GM23338 (cell line): ENCODE measurements around the gene IGSF21. TPM values are rescaled to one million over a fixed set of nuclear protein-coding genes. Genes with fewer than 3 reads are reported as not detected.

ENCODE experiments used
- ATAC-seq: fragments of 200-7000 bp; cut with Tn5 transposase; 3 replicates; pipeline ENCODE4 v1.9.1; 2020
- DNase-seq: peaks from one replicate; pipeline ENCODE4 v3.0.0-alpha.2; 2015; ENCODE audit warnings: low spot score
- H2AFZ ChIP-seq: fragments of 200-600 bp; sonication (generic); 2 replicates; pipeline ENCODE4 v1.8.0; 2016; ENCODE audit warnings: antibody characterized with exemption, mild to moderate bottlenecking, moderate library complexity
- H3F3A ChIP-seq: fragments of 200-600 bp; sonication (generic); replicated peaks from 2 replicates; pipeline ENCODE4 v1.8.0; 2017; ENCODE audit warnings: antibody characterized with exemption, mixed run types, low read depth
- H3K27ac ChIP-seq: fragments of 200-600 bp; sonication (generic); 2 replicates; pipeline ENCODE4 v1.6.1; 2016; ENCODE audit warnings: low read depth
- H3K27me3 ChIP-seq: fragments of 200-600 bp; sonication (generic); 2 replicates; pipeline ENCODE4 v1.8.0; 2016; ENCODE audit warnings: mild to moderate bottlenecking, mixed run types, moderate library complexity; ENCODE audit not compliant: insufficient read depth
- H3K36me3 ChIP-seq: fragments of 200-600 bp; sonication (generic); 2 replicates; pipeline ENCODE4 v1.8.0; 2016; ENCODE audit warnings: mild to moderate bottlenecking; ENCODE audit not compliant: insufficient read depth
- H3K4me1 ChIP-seq: fragments of 200-600 bp; sonication (generic); 2 replicates; pipeline ENCODE4 v1.8.0; 2016; ENCODE audit warnings: mild to moderate bottlenecking, moderate library complexity; ENCODE audit not compliant: insufficient read depth
- H3K4me2 ChIP-seq: fragments of 200-600 bp; sonication (generic); 2 replicates; pipeline ENCODE4 v1.7.1; 2017; ENCODE audit warnings: mixed run types
- H3K4me3 ChIP-seq: fragments of 200-600 bp; sonication (generic); 2 replicates; pipeline ENCODE4 v1.6.1; 2016; ENCODE audit warnings: mixed run types
- H3K79me2 ChIP-seq: fragments of 200-600 bp; sonication (generic); replicated peaks from 2 replicates; pipeline ENCODE4 v1.8.0; 2017; ENCODE audit warnings: mild to moderate bottlenecking; ENCODE audit not compliant: insufficient read depth
- H3K9me2 ChIP-seq: fragments of 200-600 bp; sonication (generic); 2 replicates; pipeline ENCODE4 v1.8.0; 2017; ENCODE audit not compliant: insufficient read depth
- H4K20me1 ChIP-seq: fragments of 200-600 bp; sonication (generic); replicated peaks from 2 replicates; pipeline ENCODE4 v1.8.0; 2017; ENCODE audit warnings: mild to moderate bottlenecking; ENCODE audit not compliant: insufficient read depth
- H3K27ac Mint-ChIP-seq: 2 replicates; pipeline ENCODE4 v1.8.0; 2020; ENCODE audit warnings: inconsistent platforms, mild to moderate bottlenecking, moderate library complexity, mixed read lengths
- H3K27me3 Mint-ChIP-seq: 3 replicates; pipeline ENCODE4 v1.8.0; 2022; ENCODE audit warnings: low read depth, mild to moderate bottlenecking, moderate library complexity, mixed read lengths, inconsistent platforms; ENCODE audit not compliant: insufficient read depth, poor library complexity
- H3K36me3 Mint-ChIP-seq: 3 replicates; pipeline ENCODE4 v1.8.0; 2021; ENCODE audit warnings: low read depth, mild to moderate bottlenecking, inconsistent platforms, moderate library complexity, mixed read lengths
- H3K4me1 Mint-ChIP-seq: 3 replicates; pipeline ENCODE4 v1.8.0; 2020; ENCODE audit warnings: mild to moderate bottlenecking, inconsistent platforms, mixed read lengths
- H3K4me3 Mint-ChIP-seq: 3 replicates; pipeline ENCODE4 v1.8.0; 2021; ENCODE audit warnings: moderate library complexity, mild to moderate bottlenecking, inconsistent platforms, mixed read lengths
- H3K9me3 Mint-ChIP-seq: 3 replicates; pipeline ENCODE4 v1.8.0; 2020; ENCODE audit warnings: moderate library complexity, mild to moderate bottlenecking, inconsistent platforms, mixed read lengths
- CREB1 ChIP-seq: fragments of 250-450 bp; sonication (Bioruptor Pico); IDR thresholded peaks from 2 replicates; pipeline ENCODE4 v1.5.0; 2020; ENCODE audit warnings: low read depth, mild to moderate bottlenecking, moderate library complexity
- EZH2 ChIP-seq: fragments of 200-600 bp; sonication (generic); IDR thresholded peaks from one replicate; pipeline ENCODE4 v1.8.0; 2017; ENCODE audit warnings: antibody characterized with exemption, mild to moderate bottlenecking, low read depth; ENCODE audit not compliant: unreplicated experiment
- EZH2phosphoT487 ChIP-seq: fragments of 200-600 bp; sonication (generic); IDR thresholded peaks from one replicate; pipeline ENCODE4 v1.8.1; 2018; ENCODE audit warnings: antibody characterized with exemption; ENCODE audit not compliant: unreplicated experiment
- JUNB ChIP-seq: IDR thresholded peaks from one replicate; pipeline ENCODE4 v1.6.1; 2016; ENCODE audit warnings: antibody characterized with exemption; ENCODE audit not compliant: unreplicated experiment
- NANOG ChIP-seq: IDR thresholded peaks from 2 replicates; pipeline ENCODE4 v1.6.1; 2016; ENCODE audit warnings: antibody characterized with exemption, borderline replicate concordance
- POLR2AphosphoS5 ChIP-seq: IDR thresholded peaks from 2 replicates; pipeline ENCODE4 v1.6.1; 2016; ENCODE audit warnings: antibody characterized with exemption, low read depth
- STAT1 ChIP-seq: IDR thresholded peaks from one replicate; pipeline ENCODE4 v1.6.1; 2016; ENCODE audit warnings: antibody characterized with exemption; ENCODE audit not compliant: unreplicated experiment
- ZNF114 ChIP-seq: fragments of 250-450 bp; sonication (Bioruptor Pico); IDR thresholded peaks from 2 replicates; pipeline ENCODE4 v1.5.0; 2020; ENCODE audit warnings: mild to moderate bottlenecking, moderate library complexity
- ZNF331 ChIP-seq: fragments of 250-450 bp; sonication (Bioruptor Pico); IDR thresholded peaks from 2 replicates; pipeline ENCODE4 v1.5.0; 2020; ENCODE audit warnings: low read depth, mild to moderate bottlenecking, moderate library complexity
- polyA plus RNA-seq: library from polyadenylated mRNA; unstranded; fragments of >200 nt; fragmentation: Nextera tagmentation; extraction: Ambion mirVana; gene quantifications from 2 replicates; pipeline ENCODE4 v1.2.1, GENCODE V29; 2016
- total RNA-seq: library from RNA; depleted of rRNA; stranded (reverse); fragments of >200 nt; shearing (Covaris generic); gene quantifications from 2 replicates; pipeline ENCODE4 v1.2.3, GENCODE V29; 2014
- TF ChIP-seq, protein P1 (sequence below): IDR thresholded peaks from 2 replicates; pipeline ENCODE4 v1.6.1; 2016; ENCODE audit warnings: antibody characterized with exemption
- TF ChIP-seq, protein P2 (sequence below): IDR thresholded peaks from one replicate; pipeline ENCODE4 v1.6.1; 2018; ENCODE audit warnings: antibody characterized with exemption; ENCODE audit not compliant: unreplicated experiment
- TF ChIP-seq, protein P3 (sequence below), 2 experiments: fragments of 200-600 bp in 1 of 2; sonication (generic) in 1 of 2; conservative IDR thresholded peaks; 2 replicates each; pipeline versions ENCODE4 v1.5.1 to v1.6.1; 2016 to 2017; ENCODE audit warnings: antibody characterized with exemption in 2 of 2, low read depth in 2 of 2, mild to moderate bottlenecking in 2 of 2, moderate library complexity in 1 of 2
- TF ChIP-seq, protein P4 (sequence below): fragments of 250-450 bp; sonication (Bioruptor Pico); IDR thresholded peaks from 2 replicates; pipeline ENCODE4 v1.5.0; 2020; ENCODE audit warnings: mild to moderate bottlenecking, moderate library complexity

The IGSF21 gene
- total and polyA plus RNA-seq, 2 experiments from 2014 or later = 15.6 to 15.7 TPM

DNA sequence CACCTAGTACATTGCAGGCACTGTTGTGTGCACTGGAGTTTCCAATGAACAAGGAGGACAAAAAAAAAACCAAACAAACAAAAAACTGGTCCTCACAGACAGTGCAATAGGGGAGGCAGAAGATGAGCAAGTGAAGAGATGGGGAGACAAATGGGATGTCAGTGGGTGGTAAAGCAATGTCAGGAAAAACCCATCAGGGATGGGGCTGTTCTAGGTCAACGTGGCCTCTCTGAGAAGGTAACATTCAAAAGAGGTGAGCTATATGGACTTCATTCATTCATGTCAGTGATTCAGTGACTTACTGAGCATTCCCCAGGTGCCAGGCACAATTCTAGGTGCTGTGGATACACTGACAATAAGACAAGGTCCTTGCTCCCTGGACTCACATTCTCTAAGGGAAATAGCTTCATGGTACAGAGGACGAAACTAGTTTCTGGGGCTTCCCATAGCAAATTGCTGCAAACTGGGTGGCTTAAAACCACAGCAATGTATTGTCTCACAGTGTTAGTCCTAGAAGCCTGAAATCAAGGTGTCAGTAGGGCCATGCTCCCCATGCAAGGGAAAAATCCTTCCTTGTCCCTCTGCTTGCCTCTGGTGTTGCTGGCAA lies 232.7 kb downstream of the IGSF21 start:
- Mint-ChIP-seq H3K9me3 (no peaks in the 10 kb centered on the region), H3K4me3 (no peak overlapping the region), H3K27me3 (peaks cover 6% of the 10 kb centered on the region), H3K27ac (no peak overlapping the region), H3K36me3 (no peaks in the 10 kb centered on the region), H3K4me1 (no peaks in the 10 kb centered on the region; the same call in 2 of the 3 replicates)
- Histone ChIP-seq H3K36me3 (no peaks in the 10 kb centered on the region; the same call in 1 of the 2 replicates), H3K27me3 (no peaks in the 10 kb centered on the region), H3K79me2 (no peaks in the 10 kb centered on the region), H3K4me2 (no peak overlapping the region), H2AFZ (no peak overlapping the region), H3K4me1 (no peaks in the 10 kb centered on the region), H3K9me2 (peaks cover 6% of the 10 kb centered on the region; the same call in 1 of the 2 replicates), H3F3A (no peaks in the 10 kb centered on the region), H3K4me3 (no peak overlapping the region), H4K20me1 (no peaks in the 10 kb centered on the region), H3K27ac (no peak overlapping the region)
- ATAC-seq (no peak), DNase-seq (no peak)
- no peak for TF ChIP-seq NANOG
- TF ChIP-seq ZNF114 (CRISPR knock-in tag) = no peak
- no peak for TF ChIP-seq CREB1 (CRISPR knock-in tag)
- no peak for TF ChIP-seq ZNF331 (CRISPR knock-in tag)
- TF ChIP-seq, protein P1, sequence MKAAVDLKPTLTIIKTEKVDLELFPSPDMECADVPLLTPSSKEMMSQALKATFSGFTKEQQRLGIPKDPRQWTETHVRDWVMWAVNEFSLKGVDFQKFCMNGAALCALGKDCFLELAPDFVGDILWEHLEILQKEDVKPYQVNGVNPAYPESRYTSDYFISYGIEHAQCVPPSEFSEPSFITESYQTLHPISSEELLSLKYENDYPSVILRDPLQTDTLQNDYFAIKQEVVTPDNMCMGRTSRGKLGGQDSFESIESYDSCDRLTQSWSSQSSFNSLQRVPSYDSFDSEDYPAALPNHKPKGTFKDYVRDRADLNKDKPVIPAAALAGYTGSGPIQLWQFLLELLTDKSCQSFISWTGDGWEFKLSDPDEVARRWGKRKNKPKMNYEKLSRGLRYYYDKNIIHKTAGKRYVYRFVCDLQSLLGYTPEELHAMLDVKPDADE = no peak
- TF ChIP-seq POLR2AphosphoS5 = no peak
- TF ChIP-seq, protein P2, sequence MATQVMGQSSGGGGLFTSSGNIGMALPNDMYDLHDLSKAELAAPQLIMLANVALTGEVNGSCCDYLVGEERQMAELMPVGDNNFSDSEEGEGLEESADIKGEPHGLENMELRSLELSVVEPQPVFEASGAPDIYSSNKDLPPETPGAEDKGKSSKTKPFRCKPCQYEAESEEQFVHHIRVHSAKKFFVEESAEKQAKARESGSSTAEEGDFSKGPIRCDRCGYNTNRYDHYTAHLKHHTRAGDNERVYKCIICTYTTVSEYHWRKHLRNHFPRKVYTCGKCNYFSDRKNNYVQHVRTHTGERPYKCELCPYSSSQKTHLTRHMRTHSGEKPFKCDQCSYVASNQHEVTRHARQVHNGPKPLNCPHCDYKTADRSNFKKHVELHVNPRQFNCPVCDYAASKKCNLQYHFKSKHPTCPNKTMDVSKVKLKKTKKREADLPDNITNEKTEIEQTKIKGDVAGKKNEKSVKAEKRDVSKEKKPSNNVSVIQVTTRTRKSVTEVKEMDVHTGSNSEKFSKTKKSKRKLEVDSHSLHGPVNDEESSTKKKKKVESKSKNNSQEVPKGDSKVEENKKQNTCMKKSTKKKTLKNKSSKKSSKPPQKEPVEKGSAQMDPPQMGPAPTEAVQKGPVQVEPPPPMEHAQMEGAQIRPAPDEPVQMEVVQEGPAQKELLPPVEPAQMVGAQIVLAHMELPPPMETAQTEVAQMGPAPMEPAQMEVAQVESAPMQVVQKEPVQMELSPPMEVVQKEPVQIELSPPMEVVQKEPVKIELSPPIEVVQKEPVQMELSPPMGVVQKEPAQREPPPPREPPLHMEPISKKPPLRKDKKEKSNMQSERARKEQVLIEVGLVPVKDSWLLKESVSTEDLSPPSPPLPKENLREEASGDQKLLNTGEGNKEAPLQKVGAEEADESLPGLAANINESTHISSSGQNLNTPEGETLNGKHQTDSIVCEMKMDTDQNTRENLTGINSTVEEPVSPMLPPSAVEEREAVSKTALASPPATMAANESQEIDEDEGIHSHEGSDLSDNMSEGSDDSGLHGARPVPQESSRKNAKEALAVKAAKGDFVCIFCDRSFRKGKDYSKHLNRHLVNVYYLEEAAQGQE = no peak
- TF ChIP-seq JUNB = no peak
- TF ChIP-seq, protein P3, sequence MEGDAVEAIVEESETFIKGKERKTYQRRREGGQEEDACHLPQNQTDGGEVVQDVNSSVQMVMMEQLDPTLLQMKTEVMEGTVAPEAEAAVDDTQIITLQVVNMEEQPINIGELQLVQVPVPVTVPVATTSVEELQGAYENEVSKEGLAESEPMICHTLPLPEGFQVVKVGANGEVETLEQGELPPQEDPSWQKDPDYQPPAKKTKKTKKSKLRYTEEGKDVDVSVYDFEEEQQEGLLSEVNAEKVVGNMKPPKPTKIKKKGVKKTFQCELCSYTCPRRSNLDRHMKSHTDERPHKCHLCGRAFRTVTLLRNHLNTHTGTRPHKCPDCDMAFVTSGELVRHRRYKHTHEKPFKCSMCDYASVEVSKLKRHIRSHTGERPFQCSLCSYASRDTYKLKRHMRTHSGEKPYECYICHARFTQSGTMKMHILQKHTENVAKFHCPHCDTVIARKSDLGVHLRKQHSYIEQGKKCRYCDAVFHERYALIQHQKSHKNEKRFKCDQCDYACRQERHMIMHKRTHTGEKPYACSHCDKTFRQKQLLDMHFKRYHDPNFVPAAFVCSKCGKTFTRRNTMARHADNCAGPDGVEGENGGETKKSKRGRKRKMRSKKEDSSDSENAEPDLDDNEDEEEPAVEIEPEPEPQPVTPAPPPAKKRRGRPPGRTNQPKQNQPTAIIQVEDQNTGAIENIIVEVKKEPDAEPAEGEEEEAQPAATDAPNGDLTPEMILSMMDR (conservative IDR thresholded peaks at IDR 0.05; ENCODE audit: low read depth in 2 of 2) = no peak
- no peak for TF ChIP-seq STAT1
- TF ChIP-seq EZH2 = no peak
- no peak for TF ChIP-seq EZH2phosphoT487
- TF ChIP-seq, protein P4, sequence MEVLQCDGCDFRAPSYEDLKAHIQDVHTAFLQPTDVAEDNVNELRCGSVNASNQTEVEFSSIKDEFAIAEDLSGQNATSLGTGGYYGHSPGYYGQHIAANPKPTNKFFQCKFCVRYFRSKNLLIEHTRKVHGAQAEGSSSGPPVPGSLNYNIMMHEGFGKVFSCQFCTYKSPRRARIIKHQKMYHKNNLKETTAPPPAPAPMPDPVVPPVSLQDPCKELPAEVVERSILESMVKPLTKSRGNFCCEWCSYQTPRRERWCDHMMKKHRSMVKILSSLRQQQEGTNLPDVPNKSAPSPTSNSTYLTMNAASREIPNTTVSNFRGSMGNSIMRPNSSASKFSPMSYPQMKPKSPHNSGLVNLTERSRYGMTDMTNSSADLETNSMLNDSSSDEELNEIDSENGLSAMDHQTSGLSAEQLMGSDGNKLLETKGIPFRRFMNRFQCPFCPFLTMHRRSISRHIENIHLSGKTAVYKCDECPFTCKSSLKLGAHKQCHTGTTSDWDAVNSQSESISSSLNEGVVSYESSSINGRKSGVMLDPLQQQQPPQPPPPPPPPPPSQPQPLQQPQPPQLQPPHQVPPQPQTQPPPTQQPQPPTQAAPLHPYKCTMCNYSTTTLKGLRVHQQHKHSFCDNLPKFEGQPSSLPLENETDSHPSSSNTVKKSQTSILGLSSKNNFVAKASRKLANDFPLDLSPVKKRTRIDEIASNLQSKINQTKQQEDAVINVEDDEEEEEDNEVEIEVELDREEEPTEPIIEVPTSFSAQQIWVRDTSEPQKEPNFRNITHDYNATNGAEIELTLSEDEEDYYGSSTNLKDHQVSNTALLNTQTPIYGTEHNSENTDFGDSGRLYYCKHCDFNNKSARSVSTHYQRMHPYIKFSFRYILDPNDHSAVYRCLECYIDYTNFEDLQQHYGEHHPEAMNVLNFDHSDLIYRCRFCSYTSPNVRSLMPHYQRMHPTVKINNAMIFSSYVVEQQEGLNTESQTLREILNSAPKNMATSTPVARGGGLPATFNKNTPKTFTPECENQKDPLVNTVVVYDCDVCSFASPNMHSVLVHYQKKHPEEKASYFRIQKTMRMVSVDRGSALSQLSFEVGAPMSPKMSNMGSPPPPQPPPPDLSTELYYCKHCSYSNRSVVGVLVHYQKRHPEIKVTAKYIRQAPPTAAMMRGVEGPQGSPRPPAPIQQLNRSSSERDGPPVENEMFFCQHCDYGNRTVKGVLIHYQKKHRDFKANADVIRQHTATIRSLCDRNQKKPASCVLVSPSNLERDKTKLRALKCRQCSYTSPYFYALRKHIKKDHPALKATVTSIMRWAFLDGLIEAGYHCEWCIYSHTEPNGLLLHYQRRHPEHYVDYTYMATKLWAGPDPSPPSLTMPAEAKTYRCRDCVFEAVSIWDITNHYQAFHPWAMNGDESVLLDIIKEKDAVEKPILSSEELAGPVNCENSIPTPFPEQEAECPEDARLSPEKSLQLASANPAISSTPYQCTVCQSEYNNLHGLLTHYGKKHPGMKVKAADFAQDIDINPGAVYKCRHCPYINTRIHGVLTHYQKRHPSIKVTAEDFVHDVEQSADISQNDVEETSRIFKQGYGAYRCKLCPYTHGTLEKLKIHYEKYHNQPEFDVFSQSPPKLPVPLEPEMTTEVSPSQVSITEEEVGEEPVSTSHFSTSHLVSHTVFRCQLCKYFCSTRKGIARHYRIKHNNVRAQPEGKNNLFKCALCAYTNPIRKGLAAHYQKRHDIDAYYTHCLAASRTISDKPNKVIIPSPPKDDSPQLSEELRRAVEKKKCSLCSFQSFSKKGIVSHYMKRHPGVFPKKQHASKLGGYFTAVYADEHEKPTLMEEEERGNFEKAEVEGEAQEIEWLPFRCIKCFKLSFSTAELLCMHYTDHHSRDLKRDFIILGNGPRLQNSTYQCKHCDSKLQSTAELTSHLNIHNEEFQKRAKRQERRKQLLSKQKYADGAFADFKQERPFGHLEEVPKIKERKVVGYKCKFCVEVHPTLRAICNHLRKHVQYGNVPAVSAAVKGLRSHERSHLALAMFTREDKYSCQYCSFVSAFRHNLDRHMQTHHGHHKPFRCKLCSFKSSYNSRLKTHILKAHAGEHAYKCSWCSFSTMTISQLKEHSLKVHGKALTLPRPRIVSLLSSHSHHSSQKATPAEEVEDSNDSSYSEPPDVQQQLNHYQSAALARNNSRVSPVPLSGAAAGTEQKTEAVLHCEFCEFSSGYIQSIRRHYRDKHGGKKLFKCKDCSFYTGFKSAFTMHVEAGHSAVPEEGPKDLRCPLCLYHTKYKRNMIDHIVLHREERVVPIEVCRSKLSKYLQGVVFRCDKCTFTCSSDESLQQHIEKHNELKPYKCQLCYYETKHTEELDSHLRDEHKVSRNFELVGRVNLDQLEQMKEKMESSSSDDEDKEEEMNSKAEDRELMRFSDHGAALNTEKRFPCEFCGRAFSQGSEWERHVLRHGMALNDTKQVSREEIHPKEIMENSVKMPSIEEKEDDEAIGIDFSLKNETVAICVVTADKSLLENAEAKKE (CRISPR knock-in tag) = no peak
